Epithelial cell of proximal tubule (primary cell): ENCODE results near the gene LMBR1L. TPM values are rescaled to one million over a fixed set of nuclear protein-coding genes. Genes with fewer than 3 reads are reported as not detected.

Experiments
- DNase-seq: peaks from one replicate; pipeline ENCODE4 v3.0.0-alpha.2; 2011; ENCODE audit warnings: low read depth
- H3K4me3 ChIP-seq: 2 replicates; pipeline ENCODE4 v1.5.1; 2011; ENCODE audit warnings: low read depth, mild to moderate bottlenecking, low read length
- CTCF ChIP-seq: conservative IDR thresholded peaks from 2 replicates; pipeline ENCODE4 v1.5.1; 2012; ENCODE audit warnings: low read depth, mild to moderate bottlenecking, low read length
- total RNA-seq: library from RNA; depleted of rRNA; stranded (reverse); fragments of >200 nt; gene quantifications from 2 replicates; pipeline ENCODE4 v1.2.3, GENCODE V29; 2015

LMBR1L gene
- total RNA-seq, 1 donor from 2014 or later = 37.8 TPM

GRCh38 chr12:49109641-49110463 lies 795 bp downstream of the LMBR1L start:
- no peak for TF ChIP-seq CTCF
- H3K4me3 ChIP-seq = peak overlapping the region; percentile 83
- DNase-seq = no peak

GRCh38 chr12:49108958-49109404 lies 1.7 kb downstream of the LMBR1L start:
- peak overlapping the region; percentile 83 for H3K4me3 ChIP-seq
- DNase-seq = no peak
- no peak for TF ChIP-seq CTCF

- H3K4me3 ChIP-seq = no peak overlapping the region
- no peak for DNase-seq
- no peak for TF ChIP-seq CTCF
Measured at GRCh38 chr12:49105504-49106084, 5.1 kb downstream of the LMBR1L start.

- no peak for DNase-seq
- no peak overlapping the region for H3K4me3 ChIP-seq
- no peak for TF ChIP-seq CTCF
Measured at GRCh38 chr12:49104822-49105221, 5.8 kb downstream of the LMBR1L start.

- no peak for TF ChIP-seq CTCF
- DNase-seq = no peak
- no peak overlapping the region for H3K4me3 ChIP-seq
Measured at GRCh38 chr12:49100380-49100779, 10.3 kb downstream of the LMBR1L start.

- no peak for DNase-seq
- H3K4me3 ChIP-seq = no peak overlapping the region
- TF ChIP-seq CTCF = no peak
Measured at GRCh38 chr12:49098703-49099102, 11.9 kb downstream of the LMBR1L start.
